CD14-positive monocyte (primary cell): ENCODE data around the gene PPP3CA. TPM values are rescaled to one million over a fixed set of nuclear protein-coding genes. Genes with fewer than 3 reads are reported as not detected.
A peak's percentile ranks its signal among the peaks of the same experiment; 100 is the strongest.

Experiments used
- DNase-seq, 3 donors: peaks; one replicate each; pipeline ENCODE4 v3.0.0-alpha.2; 2011 to 2022
- H2AFZ ChIP-seq: 2 replicates; pipeline ENCODE4 v1.6.0; 2012; ENCODE audit warnings: mild to moderate bottlenecking, low read depth, low read length, inconsistent platforms; ENCODE audit not compliant: insufficient read depth, poor library complexity, severe bottlenecking
- H3K27ac ChIP-seq, 2 donors: 1 replicate in 1 of 2; 2 replicates in 1 of 2; pipeline ENCODE4 v1.5.1; 2012 to 2013; ENCODE audit warnings: low read length in 2 of 2, control low read depth in 1 of 2, inconsistent platforms in 1 of 2, low read depth in 1 of 2, mild to moderate bottlenecking in 1 of 2
- H3K27me3 ChIP-seq, 2 donors: one replicate each; pipeline versions ENCODE4 v1.6.0 to v1.6.1; 2011 to 2013; ENCODE audit warnings: low read length in 2 of 2; ENCODE audit not compliant: control insufficient read depth in 2 of 2, insufficient read depth in 2 of 2
- H3K36me3 ChIP-seq, 2 donors: replicated peaks in 1 of 2; 1 replicate in 1 of 2; 2 replicates in 1 of 2; pipeline versions ENCODE4 v1.5.1 to v1.6.1; 2012 to 2013; ENCODE audit warnings: low read length in 2 of 2, control low read depth in 1 of 2, inconsistent platforms in 1 of 2, mild to moderate bottlenecking in 1 of 2; ENCODE audit not compliant: insufficient read depth in 2 of 2, control insufficient read depth in 1 of 2
- H3K4me1 ChIP-seq, 2 donors: 1 replicate in 1 of 2; 2 replicates in 1 of 2; pipeline versions ENCODE4 v1.5.1 to v1.6.1; 2012 to 2013; ENCODE audit warnings: low read length in 2 of 2, control low read depth in 1 of 2, inconsistent platforms in 1 of 2, mild to moderate bottlenecking in 1 of 2, moderate library complexity in 1 of 2; ENCODE audit not compliant: insufficient read depth in 2 of 2, control insufficient read depth in 1 of 2
- H3K4me2 ChIP-seq: replicated peaks from 2 replicates; pipeline ENCODE3; 2012; ENCODE audit warnings: low read length, moderate library complexity, mild to moderate bottlenecking; ENCODE audit not compliant: poor library complexity, severe bottlenecking; ENCODE audit errors: extremely low read depth
- H3K4me3 ChIP-seq, 3 experiments: fragments of 200-600 bp in 1 of 3; sonication (generic) in 1 of 3; replicated peaks in 1 of 3; 1 replicate in 2 of 3; 2 replicates in 1 of 3; pipeline ENCODE4 v1.5.1; 2011 to 2013; ENCODE audit warnings: low read length in 3 of 3, mild to moderate bottlenecking in 3 of 3, control low read depth in 2 of 3, low read depth in 2 of 3, inconsistent platforms in 1 of 3, moderate library complexity in 1 of 3
- H3K79me2 ChIP-seq: 2 replicates; pipeline ENCODE4 v1.6.0; 2012; ENCODE audit warnings: mild to moderate bottlenecking, control low read depth, inconsistent platforms, low read length, moderate library complexity; ENCODE audit not compliant: insufficient read depth
- H3K9ac ChIP-seq: 2 replicates; pipeline ENCODE4 v1.6.0; 2017; ENCODE audit warnings: low read length, mild to moderate bottlenecking; ENCODE audit not compliant: insufficient read depth, poor library complexity, severe bottlenecking
- H3K9me3 ChIP-seq, 2 donors: replicated peaks in 1 of 2; 1 replicate in 1 of 2; 2 replicates in 1 of 2; pipeline versions ENCODE4 v1.5.1 to v1.6.1; 2012 to 2013; ENCODE audit warnings: low read length in 2 of 2, control low read depth in 1 of 2; ENCODE audit not compliant: control insufficient read depth in 1 of 2, insufficient read depth in 1 of 2
- H4K20me1 ChIP-seq: 2 replicates; pipeline ENCODE4 v1.6.0; 2012; ENCODE audit warnings: mild to moderate bottlenecking, low read length, control low read depth, moderate library complexity; ENCODE audit not compliant: insufficient read depth
- H3K27ac Mint-ChIP-seq, 7 donors: one replicate each; pipeline ENCODE4 v1.8.0; 2020; ENCODE audit warnings: mild to moderate bottlenecking in 7 of 7, mixed read lengths in 7 of 7, moderate library complexity in 6 of 7, inconsistent platforms in 2 of 7
- H3K27me3 Mint-ChIP-seq, 3 donors: one replicate each; pipeline ENCODE4 v1.8.0; 2021 to 2022; ENCODE audit warnings: low read depth in 3 of 3, mild to moderate bottlenecking in 3 of 3, mixed read lengths in 3 of 3, moderate library complexity in 3 of 3, inconsistent platforms in 1 of 3
- H3K36me3 Mint-ChIP-seq, 2 donors: one replicate each; pipeline ENCODE4 v1.8.0; 2020; ENCODE audit warnings: mixed read lengths in 2 of 2, inconsistent platforms in 1 of 2, mild to moderate bottlenecking in 1 of 2
- H3K4me1 Mint-ChIP-seq: one replicate; pipeline ENCODE4 v1.8.0; 2020; ENCODE audit warnings: mild to moderate bottlenecking, mixed read lengths
- H3K4me3 Mint-ChIP-seq, 2 donors: one replicate each; pipeline ENCODE4 v1.8.0; 2020; ENCODE audit warnings: mild to moderate bottlenecking in 2 of 2, mixed read lengths in 2 of 2, moderate library complexity in 1 of 2
- H3K9me3 Mint-ChIP-seq, 7 donors: one replicate each; pipeline ENCODE4 v1.8.0; 2020 to 2022; ENCODE audit warnings: mixed read lengths in 7 of 7, mild to moderate bottlenecking in 6 of 7, moderate library complexity in 6 of 7, inconsistent platforms in 2 of 7
- WGBS: methylation state at CpG from one replicate; pipeline ENCODE4 v1.1.5; 2013; ENCODE audit warnings: missing lambda C conversion rate; ENCODE audit not compliant: insufficient coverage; 5-methylcytosine and 5-hydroxymethylcytosine counted together
- intact Hi-C, 2 donors: fragments of 100-400 bp; cut with micrococcal nuclease; formaldehyde crosslinking; loops; one replicate each; pipeline versions ENCODE4 v1.15.0 to v1.15.1; 2023
- polyA plus RNA-seq, 3 donors: library from polyadenylated mRNA; depleted of rRNA in 1 of 3; unstranded in 2 of 3; stranded (reverse) in 1 of 3; fragments of 300-500 nt in 2 of 3; fragments of >200 nt in 1 of 3; fragmentation: Illumina TruSeq in 2 of 3; gene quantifications; 1 replicate in 2 of 3; 2 replicates in 1 of 3; pipeline ENCODE4 v1.2.3, GENCODE V29; 2012 to 2021
- TF ChIP-seq, protein P1 (sequence below): fragments of 200-600 bp; IDR thresholded peaks from one replicate; pipeline ENCODE4 v1.8.0; 2022; ENCODE audit warnings: antibody characterized with exemption, mild to moderate bottlenecking

Gene PPP3CA
- polyA plus RNA-seq, 3 donors: 5.1 to 9.7 (median 8.9) TPM

DNA sequence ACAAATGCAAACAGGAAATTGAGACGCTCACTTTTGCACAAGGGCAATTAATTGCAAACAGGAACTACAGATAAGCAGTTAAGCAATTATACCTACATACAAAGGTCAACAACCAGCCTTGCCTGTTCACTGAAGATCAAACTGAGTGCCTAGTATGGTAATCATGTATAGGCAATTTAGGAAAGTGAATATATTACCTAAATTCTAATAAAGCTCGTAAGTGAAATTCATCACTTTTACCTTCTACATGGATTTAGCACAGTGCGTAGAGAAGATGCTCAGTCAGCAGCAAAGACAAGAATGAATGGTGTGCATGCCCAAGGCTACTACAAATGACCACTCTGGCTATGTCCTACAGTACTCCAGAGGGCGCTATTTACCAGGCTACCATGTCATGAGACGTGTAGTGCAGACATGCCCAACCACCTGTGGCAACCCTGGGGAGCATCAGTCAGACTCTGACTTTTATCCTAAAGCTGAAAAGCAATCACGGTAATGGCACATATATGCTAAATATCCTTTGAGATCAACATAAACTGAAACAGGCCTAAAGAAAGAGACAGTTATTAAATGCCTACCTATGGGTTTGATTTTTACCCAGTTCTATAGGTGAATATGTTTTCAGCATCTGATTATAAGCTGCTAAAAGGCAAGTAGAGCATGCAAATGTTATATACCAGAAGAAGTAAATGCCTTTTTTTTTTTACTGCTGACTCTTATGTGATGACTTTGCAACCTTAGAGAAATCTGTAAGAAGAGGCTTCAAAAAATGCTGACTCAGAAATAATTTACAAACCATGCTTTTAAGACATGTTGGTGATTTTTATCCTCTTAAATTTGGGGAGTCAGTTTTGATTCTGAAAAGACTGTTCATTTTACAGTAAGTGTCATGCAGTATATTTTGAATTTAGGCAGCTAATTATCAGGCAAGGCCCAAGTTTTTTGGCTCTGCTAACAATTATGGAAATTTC, 178.0 kb downstream of the PPP3CA start:
- Histone ChIP-seq H3K4me3 (no peak overlapping the region), H3K9ac (no peak overlapping the region), H3K4me2 (no peak overlapping the region), H3K27ac (no peak overlapping the region), H4K20me1 (peaks cover 84% of the 10 kb centered on the region), H3K36me3 (no peaks in the 10 kb centered on the region), H3K79me2 (peaks cover 4% of the 10 kb centered on the region), H3K27me3 (no peaks in the 10 kb centered on the region), H3K4me1 (no peaks in the 10 kb centered on the region), H3K9me3 (no peaks in the 10 kb centered on the region), H2AFZ (no peak overlapping the region)
- Mint-ChIP-seq H3K4me3 (no peak overlapping the region), H3K9me3 (no peaks in the 10 kb centered on the region), H3K27me3 (no peaks in the 10 kb centered on the region), H3K36me3 (no peaks in the 10 kb centered on the region), H3K27ac (no peak overlapping the region), H3K4me1 (peaks cover 7% of the 10 kb centered on the region)
- DNase-seq: peak; percentile 49 to 71 (median 69)
- intact Hi-C loops: loop anchor here in 1 of 2 donors (5.0 kb wide), 1 partner anchor 563 kb away; no protein-coding TSS in a partner anchor
- TF ChIP-seq, protein P1, sequence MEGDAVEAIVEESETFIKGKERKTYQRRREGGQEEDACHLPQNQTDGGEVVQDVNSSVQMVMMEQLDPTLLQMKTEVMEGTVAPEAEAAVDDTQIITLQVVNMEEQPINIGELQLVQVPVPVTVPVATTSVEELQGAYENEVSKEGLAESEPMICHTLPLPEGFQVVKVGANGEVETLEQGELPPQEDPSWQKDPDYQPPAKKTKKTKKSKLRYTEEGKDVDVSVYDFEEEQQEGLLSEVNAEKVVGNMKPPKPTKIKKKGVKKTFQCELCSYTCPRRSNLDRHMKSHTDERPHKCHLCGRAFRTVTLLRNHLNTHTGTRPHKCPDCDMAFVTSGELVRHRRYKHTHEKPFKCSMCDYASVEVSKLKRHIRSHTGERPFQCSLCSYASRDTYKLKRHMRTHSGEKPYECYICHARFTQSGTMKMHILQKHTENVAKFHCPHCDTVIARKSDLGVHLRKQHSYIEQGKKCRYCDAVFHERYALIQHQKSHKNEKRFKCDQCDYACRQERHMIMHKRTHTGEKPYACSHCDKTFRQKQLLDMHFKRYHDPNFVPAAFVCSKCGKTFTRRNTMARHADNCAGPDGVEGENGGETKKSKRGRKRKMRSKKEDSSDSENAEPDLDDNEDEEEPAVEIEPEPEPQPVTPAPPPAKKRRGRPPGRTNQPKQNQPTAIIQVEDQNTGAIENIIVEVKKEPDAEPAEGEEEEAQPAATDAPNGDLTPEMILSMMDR: peak; percentile 86
- 100% methylated on average over 1 of the region's 6 CpGs for WGBS

DNA sequence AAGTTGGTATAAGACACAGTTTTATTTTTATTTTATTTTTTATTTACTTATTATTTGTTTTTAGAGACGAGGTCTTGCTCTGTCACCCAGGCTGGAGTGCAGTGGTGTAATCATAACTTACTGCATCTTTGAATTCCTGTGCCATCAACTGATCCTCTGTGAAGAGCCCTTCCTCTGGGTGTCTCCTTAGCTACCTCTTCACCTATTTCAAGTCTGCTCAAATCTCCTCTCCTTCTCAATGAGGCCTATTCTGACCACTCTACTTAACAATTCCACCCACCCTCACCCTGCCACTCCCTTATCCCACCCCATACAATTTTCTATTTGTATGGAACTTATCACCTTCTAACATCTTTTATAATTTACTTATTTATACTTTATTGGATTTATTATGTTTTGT, 183.4 kb downstream of the PPP3CA start:
- H3K9me3 Mint-ChIP-seq: no peaks in the 10 kb centered on the region
- intact Hi-C loops: no loop called here
- Histone ChIP-seq H3K79me2 (no peaks in the 10 kb centered on the region), H3K27me3 (no peaks in the 10 kb centered on the region), H3K9ac (no peak overlapping the region), H2AFZ (no peak overlapping the region), H3K4me2 (no peak overlapping the region), H3K4me1 (no peaks in the 10 kb centered on the region), H3K27ac (no peak overlapping the region), H4K20me1 (peaks cover 60% of the 10 kb centered on the region), H3K4me3 (no peak overlapping the region), H3K9me3 (no peaks in the 10 kb centered on the region), H3K36me3 (no peaks in the 10 kb centered on the region)
- H3K4me3 Mint-ChIP-seq: no peak overlapping the region
- no peak for DNase-seq
- H3K27ac Mint-ChIP-seq: peak overlapping the region in 2 of 7 donors; percentile 70 to 73
- H3K27me3 Mint-ChIP-seq: no peaks in the 10 kb centered on the region
- WGBS: no CpG with 5 or more reads among the region's 1 CpG
- peaks cover 9% of the 10 kb centered on the region for H3K4me1 Mint-ChIP-seq
- TF ChIP-seq, protein P1: no peak
- no peaks in the 10 kb centered on the region for H3K36me3 Mint-ChIP-seq
